Uterus (tissue), 2 donors: ENCODE data around the gene FAF1.

Experiments
- POLR2A ChIP-seq, 2 donors: fragments of 450-650 bp; IDR thresholded peaks; one replicate each; pipeline ENCODE4 v1.6.1; 2016; ENCODE audit warnings: antibody characterized with exemption in 2 of 2, mild to moderate bottlenecking in 1 of 2, moderate library complexity in 1 of 2
- TF ChIP-seq, protein P1 (sequence below), 4 experiments: fragments of 200-600 bp in 2 of 4; fragments of 450-650 bp in 2 of 4; sonication (generic) in 2 of 4; IDR thresholded peaks; one replicate each; pipeline ENCODE4 v1.5.1; 2016 to 2019; ENCODE audit warnings: antibody characterized with exemption in 4 of 4, mild to moderate bottlenecking in 2 of 4, moderate library complexity in 1 of 4

DNA sequence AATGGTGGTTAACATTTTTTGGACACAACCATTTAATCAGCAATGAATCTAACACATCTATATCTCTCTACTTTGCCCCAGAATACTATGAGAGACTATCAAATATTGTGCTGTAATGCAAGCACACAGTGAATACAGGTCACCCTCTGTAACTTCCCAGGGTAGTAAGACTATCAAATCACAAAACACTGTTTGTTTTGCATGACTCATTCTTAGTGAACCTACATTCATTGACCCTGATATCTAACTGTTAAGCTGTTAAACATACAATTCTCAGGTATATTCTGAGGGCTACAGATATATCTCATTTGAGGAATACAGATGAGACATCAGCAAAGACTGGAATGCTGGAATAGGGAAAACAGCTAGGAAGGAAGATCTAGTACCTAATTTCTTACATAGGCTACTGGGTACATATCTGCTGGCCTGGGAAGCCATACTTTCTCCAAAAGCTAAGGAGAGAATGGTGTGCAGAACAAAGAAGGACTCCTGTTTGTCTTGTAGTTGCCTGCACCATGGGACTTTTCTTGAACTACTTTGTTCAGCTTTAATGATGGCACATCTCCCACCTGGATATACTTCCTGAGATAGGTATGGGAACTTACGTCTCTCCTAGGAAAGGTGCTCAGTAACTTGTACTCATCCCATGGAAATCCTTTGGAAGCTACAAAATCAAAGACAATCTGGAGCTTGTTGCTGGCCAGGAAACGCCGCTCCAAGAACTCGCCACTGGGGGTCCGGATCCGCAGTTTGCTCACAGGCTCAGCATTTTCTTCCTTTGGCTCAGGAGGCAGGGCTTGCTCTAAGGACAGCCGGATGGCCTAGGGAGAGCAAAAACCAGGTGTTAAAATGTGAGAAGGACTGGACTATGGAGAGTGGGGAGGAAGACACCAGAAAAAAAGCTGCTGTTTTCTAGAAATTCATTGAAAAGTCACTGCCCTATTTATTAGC lies 484.9 kb downstream of the FAF1 start:
- TF ChIP-seq, protein P1, sequence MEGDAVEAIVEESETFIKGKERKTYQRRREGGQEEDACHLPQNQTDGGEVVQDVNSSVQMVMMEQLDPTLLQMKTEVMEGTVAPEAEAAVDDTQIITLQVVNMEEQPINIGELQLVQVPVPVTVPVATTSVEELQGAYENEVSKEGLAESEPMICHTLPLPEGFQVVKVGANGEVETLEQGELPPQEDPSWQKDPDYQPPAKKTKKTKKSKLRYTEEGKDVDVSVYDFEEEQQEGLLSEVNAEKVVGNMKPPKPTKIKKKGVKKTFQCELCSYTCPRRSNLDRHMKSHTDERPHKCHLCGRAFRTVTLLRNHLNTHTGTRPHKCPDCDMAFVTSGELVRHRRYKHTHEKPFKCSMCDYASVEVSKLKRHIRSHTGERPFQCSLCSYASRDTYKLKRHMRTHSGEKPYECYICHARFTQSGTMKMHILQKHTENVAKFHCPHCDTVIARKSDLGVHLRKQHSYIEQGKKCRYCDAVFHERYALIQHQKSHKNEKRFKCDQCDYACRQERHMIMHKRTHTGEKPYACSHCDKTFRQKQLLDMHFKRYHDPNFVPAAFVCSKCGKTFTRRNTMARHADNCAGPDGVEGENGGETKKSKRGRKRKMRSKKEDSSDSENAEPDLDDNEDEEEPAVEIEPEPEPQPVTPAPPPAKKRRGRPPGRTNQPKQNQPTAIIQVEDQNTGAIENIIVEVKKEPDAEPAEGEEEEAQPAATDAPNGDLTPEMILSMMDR (IDR thresholded peaks at IDR 0.05): no peak
- no peak for TF ChIP-seq POLR2A (IDR thresholded peaks at IDR 0.05)
